ENCODE data around the gene CMSS1. TPM values are rescaled to one million over a fixed set of nuclear protein-coding genes. Genes with fewer than 3 reads are reported as not detected.

Gene CMSS1
- total RNA-seq, 2 donors from 2014 or later: 88.5 to 101 TPM

DNA sequence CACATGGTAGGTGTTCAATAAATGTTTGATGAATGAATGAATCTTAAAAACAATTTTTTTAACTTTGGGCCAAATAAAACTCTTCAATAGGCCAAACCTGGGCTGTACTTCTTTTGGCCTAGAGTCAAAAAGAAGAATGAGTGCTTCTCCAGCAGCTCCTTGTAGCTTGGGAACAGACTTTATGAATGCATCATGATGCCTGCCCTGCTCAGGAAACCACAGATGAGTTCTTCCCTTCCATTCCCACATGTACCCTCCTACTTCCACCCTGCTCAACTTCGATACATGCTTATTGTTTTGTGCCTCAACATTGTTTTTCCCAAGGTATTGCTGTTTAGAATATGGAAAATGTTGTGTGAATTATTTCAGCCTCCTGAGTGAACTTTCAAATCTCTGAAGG is 209.7 kb downstream of the CMSS1 start:
- Mint-ChIP-seq H3K27me3 (ENCODE audit: low read depth) (no peaks in the 10 kb centered on the region), H3K4me1 (ENCODE audit: low read depth) (peaks cover 6% of the 10 kb centered on the region)

DNA sequence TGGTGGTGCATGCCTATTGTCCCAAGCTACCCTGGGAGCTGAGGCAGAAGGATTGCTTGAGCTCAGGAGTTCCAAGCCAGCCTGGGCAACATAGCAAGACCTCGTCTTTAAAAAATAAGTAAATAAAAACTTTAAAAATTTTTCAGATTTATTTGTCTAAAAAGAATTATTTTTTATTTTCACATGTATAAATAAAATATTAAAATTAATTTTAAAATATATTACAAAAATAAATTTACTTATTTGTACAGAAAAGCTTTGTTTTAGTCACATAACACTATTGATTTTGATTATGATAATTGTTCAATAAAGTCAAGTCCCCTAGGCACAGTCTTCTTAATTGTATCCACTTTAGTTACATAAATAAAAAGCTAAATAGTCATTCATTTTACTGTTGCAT is 211.4 kb downstream of the CMSS1 start:
- H3K9me3 Mint-ChIP-seq: no peaks in the 10 kb centered on the region
- H3K27ac Mint-ChIP-seq: no peak overlapping the region
- H3K36me3 Mint-ChIP-seq (ENCODE audit: insufficient read depth in 2 of 2): no peaks in the 10 kb centered on the region
- DNase-seq (no peak), ATAC-seq (replicated peaks in 1 of 2) (no peak)
- no peaks in the 10 kb centered on the region for H3K27me3 Mint-ChIP-seq (ENCODE audit: low read depth)
- H3K4me1 Mint-ChIP-seq (ENCODE audit: low read depth): peaks cover 7% of the 10 kb centered on the region
- no peak overlapping the region for H3K4me3 Mint-ChIP-seq

More for the DNA sequence above, 209.7 kb downstream of the CMSS1 start:
- Mint-ChIP-seq H3K36me3 (ENCODE audit: insufficient read depth in 2 of 2) (no peaks in the 10 kb centered on the region), H3K9me3 (no peaks in the 10 kb centered on the region), H3K27ac (no peak overlapping the region), H3K4me3 (no peak overlapping the region)
- DNase-seq: no peak
- no peak for ATAC-seq (replicated peaks in 1 of 2)

DNA sequence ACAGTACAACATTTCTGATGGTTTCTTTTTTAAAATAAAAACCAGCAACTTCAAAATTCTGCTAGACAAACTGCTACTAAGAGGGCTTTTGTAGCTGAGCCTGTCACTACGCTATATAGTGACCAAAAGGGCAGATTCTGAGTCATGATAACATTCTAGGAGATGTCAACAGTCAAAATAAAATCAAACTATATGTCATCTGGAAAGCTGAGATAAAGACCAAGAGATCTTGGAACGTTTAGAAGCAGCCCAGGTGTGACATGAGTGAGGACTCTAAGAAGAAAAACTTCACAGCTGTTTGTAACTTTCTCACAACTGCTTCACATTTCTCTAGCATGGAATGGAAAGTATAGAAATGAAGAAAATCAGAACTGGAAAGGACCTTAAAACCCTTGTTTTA is 212.0 kb downstream of the CMSS1 start:
- H3K27ac Mint-ChIP-seq: peak overlapping the region; percentile 13
- H3K9me3 Mint-ChIP-seq: no peaks in the 10 kb centered on the region
- peaks cover 7% of the 10 kb centered on the region for H3K4me1 Mint-ChIP-seq (ENCODE audit: low read depth)
- no peaks in the 10 kb centered on the region for H3K36me3 Mint-ChIP-seq (ENCODE audit: insufficient read depth in 2 of 2)
- peak; percentile 68 to 90 for ATAC-seq (replicated peaks in 1 of 2)
- H3K27me3 Mint-ChIP-seq (ENCODE audit: low read depth): no peaks in the 10 kb centered on the region
- no peak for DNase-seq
- peak overlapping the region in 1 of 2 donors; percentile 12 for H3K4me3 Mint-ChIP-seq

DNA sequence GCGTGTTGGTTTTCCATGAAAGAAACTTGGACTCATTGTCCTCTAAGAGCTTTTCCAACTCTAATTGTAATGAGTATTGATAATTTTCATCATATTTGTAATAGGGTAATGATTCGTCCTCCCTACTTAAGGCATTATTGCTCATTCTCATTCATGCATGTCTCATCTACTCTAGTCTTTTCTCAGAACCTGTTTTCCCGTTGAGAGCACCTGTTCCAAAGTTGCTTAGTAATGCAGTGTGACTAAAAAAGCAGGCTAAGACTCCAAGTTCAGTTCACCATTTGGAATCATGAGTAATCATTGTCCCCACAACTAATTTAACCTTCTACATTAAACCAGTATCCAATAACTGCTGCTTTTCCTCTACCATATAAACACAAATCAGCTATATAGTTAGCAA is 212.7 kb downstream of the CMSS1 start:
- no peaks in the 10 kb centered on the region for H3K36me3 Mint-ChIP-seq (ENCODE audit: insufficient read depth in 2 of 2)
- no peaks in the 10 kb centered on the region for H3K9me3 Mint-ChIP-seq
- H3K27ac Mint-ChIP-seq: no peak overlapping the region
- peaks cover 7% of the 10 kb centered on the region for H3K4me1 Mint-ChIP-seq (ENCODE audit: low read depth)
- H3K4me3 Mint-ChIP-seq: no peak overlapping the region
- DNase-seq (no peak), ATAC-seq (replicated peaks in 1 of 2) (peak in 1 of 2 donors; percentile 57)
- no peaks in the 10 kb centered on the region for H3K27me3 Mint-ChIP-seq (ENCODE audit: low read depth)

DNA sequence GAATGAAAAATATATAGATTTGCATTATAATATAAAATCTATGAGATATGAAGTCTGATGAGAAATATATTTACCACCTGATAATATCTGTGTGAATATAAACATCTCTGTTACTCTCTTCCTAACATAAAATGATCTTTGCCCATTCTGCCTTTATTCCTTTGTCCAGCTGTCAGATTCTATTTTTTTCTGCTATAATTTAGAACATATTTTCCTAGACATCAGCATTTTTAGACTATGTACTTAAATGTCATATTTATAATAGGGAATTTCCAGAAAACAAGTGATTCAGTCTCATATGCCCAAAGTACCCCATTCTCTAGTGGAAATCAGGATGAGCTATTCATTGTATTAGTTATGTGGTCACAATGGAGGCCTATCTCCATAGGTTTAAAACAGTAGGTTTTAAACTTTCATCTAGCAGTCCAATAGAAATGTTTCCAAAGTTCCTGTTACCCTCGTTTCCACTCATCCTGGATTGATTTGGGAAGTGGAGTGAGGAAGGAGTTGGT is 213.3 kb downstream of the CMSS1 start:
- H3K9me3 Mint-ChIP-seq: no peaks in the 10 kb centered on the region
- ATAC-seq (replicated peaks in 1 of 2): no peak
- no peaks in the 10 kb centered on the region for H3K27me3 Mint-ChIP-seq (ENCODE audit: low read depth)
- H3K27ac Mint-ChIP-seq: no peak overlapping the region
- no peaks in the 10 kb centered on the region for H3K36me3 Mint-ChIP-seq (ENCODE audit: insufficient read depth in 2 of 2)
- peaks cover 7% of the 10 kb centered on the region for H3K4me1 Mint-ChIP-seq (ENCODE audit: low read depth)
- DNase-seq: no peak
- H3K4me3 Mint-ChIP-seq: no peak overlapping the region

DNA sequence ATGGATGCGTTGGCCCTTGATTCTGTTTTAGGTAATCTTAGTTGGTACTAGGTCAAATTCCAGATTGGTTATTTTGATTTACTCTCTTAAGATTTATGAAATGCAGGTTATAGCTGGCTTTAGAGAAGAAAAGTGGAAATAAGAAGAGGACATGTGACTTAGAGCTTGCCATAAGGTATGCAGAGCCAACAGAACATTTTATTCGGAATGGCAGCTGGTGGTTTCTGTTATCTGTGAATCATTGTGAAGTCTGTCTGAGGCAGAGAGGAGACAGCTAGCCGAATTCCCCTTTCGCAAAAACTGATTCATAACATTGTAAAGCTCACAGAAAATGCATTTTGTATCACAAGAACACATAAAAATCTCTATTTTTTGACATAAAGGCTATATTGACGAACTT is 214.6 kb downstream of the CMSS1 start:
- no peak for ATAC-seq (replicated peaks in 1 of 2)
- H3K27ac Mint-ChIP-seq: no peak overlapping the region
- H3K4me3 Mint-ChIP-seq: no peak overlapping the region
- no peaks in the 10 kb centered on the region for H3K27me3 Mint-ChIP-seq (ENCODE audit: low read depth)
- H3K9me3 Mint-ChIP-seq: no peaks in the 10 kb centered on the region
- no peak for DNase-seq
- no peaks in the 10 kb centered on the region for H3K36me3 Mint-ChIP-seq (ENCODE audit: insufficient read depth in 2 of 2)
- H3K4me1 Mint-ChIP-seq (ENCODE audit: low read depth): peaks cover 7% of the 10 kb centered on the region

DNA sequence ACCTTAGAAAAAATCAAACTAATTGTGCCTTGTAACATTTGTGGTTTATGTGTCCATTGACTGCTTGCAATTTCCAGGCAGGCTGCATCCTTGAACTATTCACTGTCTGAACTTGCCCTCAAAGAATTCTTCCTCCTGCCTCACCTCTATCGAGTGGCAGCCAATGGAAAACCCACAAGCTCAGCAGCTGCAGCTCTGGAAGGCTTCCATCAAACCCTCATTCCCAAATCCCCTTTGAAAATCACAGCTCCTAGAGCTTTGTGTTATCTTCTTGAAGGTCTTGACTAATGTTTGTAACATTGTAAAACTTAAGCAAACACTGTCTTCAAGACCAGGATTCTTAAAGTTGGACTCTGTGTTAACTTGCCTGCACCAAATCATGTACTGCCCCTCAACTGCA is 215.5 kb downstream of the CMSS1 start:
- Mint-ChIP-seq H3K36me3 (ENCODE audit: insufficient read depth in 2 of 2) (no peaks in the 10 kb centered on the region), H3K4me1 (ENCODE audit: low read depth) (peaks cover 7% of the 10 kb centered on the region), H3K9me3 (no peaks in the 10 kb centered on the region), H3K27ac (no peak overlapping the region), H3K4me3 (no peak overlapping the region), H3K27me3 (ENCODE audit: low read depth) (no peaks in the 10 kb centered on the region)
- DNase-seq (no peak), ATAC-seq (replicated peaks in 1 of 2) (no peak)

DNA sequence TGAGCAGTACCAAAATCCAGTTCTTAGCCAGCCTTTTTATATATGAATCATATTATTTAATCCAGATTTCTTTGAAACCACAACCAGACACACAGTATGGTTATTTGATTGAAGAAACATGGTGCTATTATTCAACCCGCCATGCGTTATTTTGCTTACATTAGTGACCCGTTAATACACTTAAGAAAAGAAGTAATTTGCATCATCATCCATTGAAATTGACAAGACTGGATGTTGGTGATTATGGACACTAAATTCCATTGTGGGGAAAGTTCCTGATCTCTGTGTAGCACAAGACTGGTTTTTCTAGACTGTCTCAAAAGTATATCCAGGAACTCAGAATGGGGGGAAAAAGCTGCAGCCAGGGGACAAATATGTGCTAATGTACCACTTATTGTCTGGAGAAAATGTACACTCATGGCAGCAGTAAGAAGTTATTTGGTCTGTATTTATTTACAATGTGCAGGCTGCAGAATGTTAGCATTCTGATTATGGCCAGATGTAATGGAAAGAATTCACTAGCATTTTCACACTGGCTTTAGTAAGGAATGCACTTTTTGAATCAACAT is 216.3 kb downstream of the CMSS1 start:
- no peaks in the 10 kb centered on the region for H3K9me3 Mint-ChIP-seq
- no peak for ATAC-seq (replicated peaks in 1 of 2)
- no peak overlapping the region for H3K27ac Mint-ChIP-seq
- no peak overlapping the region for H3K4me3 Mint-ChIP-seq
- H3K27me3 Mint-ChIP-seq (ENCODE audit: low read depth): no peaks in the 10 kb centered on the region
- H3K36me3 Mint-ChIP-seq (ENCODE audit: insufficient read depth in 2 of 2): no peaks in the 10 kb centered on the region
- no peak for DNase-seq
- peaks cover 7% of the 10 kb centered on the region for H3K4me1 Mint-ChIP-seq (ENCODE audit: low read depth)

DNA sequence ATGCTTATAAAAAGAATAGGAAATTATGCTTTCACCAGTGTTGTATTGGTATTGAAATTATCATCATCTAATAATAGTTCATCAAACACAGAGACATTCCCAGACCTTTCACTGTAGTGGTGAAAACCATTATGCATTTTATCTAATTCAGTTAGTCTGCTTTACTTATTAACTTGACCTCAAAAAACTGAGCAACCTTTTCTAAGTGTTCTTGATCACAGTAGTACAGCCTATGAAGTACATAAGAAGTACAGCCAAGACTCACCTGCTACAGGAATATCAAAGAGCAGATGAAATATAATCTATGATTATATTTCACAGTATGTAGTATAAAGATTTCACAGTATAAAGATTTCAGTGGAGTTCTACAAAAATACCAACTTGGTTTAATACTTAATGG is 221.4 kb downstream of the CMSS1 start:
- no peaks in the 10 kb centered on the region for H3K27me3 Mint-ChIP-seq (ENCODE audit: low read depth)
- H3K9me3 Mint-ChIP-seq: no peaks in the 10 kb centered on the region
- H3K36me3 Mint-ChIP-seq (ENCODE audit: insufficient read depth in 2 of 2): no peaks in the 10 kb centered on the region
- no peak for DNase-seq
- H3K4me1 Mint-ChIP-seq (ENCODE audit: low read depth): no peaks in the 10 kb centered on the region
- no peak overlapping the region for H3K4me3 Mint-ChIP-seq
- H3K27ac Mint-ChIP-seq: no peak overlapping the region
- no peak for ATAC-seq (replicated peaks in 1 of 2)

DNA sequence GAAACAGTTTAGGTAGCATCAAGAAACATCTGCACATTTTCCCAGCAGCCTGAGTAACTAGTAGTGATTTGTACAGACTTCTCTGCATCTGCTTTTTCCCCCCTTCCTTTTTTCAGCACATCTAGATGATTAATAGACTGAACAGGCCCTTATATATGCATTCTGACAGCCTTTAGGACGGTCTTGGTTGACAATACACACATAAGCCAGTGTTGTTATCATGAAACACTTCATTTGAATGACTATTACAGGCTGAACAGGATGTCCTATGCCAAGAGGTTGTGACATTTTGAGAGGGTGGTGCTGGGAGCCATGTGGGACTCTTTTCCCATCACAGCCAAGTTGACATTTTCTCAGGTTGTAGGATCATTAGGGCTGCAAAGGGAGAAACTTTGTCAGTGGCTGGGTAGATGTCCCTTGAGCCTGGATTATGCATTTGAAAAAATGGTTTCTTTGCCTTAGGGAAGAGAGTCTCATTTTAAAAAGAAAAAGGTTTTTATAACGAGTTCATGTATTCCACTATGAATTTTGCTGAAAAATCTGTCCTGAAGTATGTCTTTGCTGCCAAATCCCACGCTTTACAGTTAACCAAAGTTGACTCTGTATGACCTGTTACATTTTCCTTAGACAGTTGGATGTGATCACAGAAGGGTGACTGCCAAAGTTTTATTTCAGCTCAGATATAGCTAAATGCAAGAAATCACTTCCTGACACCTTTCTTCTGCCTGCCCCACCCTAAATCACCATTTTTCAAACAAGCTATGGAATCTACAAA is 223.0 kb downstream of the CMSS1 start:
- no peaks in the 10 kb centered on the region for H3K27me3 Mint-ChIP-seq (ENCODE audit: low read depth)
- H3K4me1 Mint-ChIP-seq (ENCODE audit: low read depth): no peaks in the 10 kb centered on the region
- no peaks in the 10 kb centered on the region for H3K36me3 Mint-ChIP-seq (ENCODE audit: insufficient read depth in 2 of 2)
- ATAC-seq (replicated peaks in 1 of 2): no peak
- DNase-seq: no peak
- H3K27ac Mint-ChIP-seq: peak overlapping the region; percentile 25
- no peak overlapping the region for H3K4me3 Mint-ChIP-seq
- H3K9me3 Mint-ChIP-seq: no peaks in the 10 kb centered on the region

DNA sequence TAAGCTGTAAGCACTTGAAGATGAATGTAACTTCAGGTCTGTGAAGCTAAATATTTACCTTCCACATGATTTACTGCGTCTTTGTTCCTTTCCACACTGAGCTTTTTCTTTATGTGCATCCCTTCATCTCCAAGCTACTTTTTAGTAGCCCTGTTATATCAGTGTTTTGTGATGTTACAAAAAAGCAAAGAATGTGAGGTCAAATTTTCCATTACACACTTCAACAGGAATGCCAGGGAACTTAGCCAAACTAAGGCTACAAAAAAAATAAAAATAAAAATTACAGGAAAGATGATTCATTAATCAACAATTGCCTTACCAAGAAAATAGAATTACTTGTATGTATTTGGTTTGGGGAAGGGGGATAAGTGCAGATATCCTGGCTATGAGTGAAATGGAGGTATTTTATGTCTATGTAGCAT is 223.7 kb downstream of the CMSS1 start:
- Mint-ChIP-seq H3K4me3 (no peak overlapping the region), H3K36me3 (ENCODE audit: insufficient read depth in 2 of 2) (no peaks in the 10 kb centered on the region), H3K4me1 (ENCODE audit: low read depth) (peaks cover 4% of the 10 kb centered on the region), H3K27me3 (ENCODE audit: low read depth) (no peaks in the 10 kb centered on the region), H3K9me3 (no peaks in the 10 kb centered on the region), H3K27ac (peak overlapping the region; percentile 25)
- no peak for ATAC-seq (replicated peaks in 1 of 2)
- DNase-seq: no peak

DNA sequence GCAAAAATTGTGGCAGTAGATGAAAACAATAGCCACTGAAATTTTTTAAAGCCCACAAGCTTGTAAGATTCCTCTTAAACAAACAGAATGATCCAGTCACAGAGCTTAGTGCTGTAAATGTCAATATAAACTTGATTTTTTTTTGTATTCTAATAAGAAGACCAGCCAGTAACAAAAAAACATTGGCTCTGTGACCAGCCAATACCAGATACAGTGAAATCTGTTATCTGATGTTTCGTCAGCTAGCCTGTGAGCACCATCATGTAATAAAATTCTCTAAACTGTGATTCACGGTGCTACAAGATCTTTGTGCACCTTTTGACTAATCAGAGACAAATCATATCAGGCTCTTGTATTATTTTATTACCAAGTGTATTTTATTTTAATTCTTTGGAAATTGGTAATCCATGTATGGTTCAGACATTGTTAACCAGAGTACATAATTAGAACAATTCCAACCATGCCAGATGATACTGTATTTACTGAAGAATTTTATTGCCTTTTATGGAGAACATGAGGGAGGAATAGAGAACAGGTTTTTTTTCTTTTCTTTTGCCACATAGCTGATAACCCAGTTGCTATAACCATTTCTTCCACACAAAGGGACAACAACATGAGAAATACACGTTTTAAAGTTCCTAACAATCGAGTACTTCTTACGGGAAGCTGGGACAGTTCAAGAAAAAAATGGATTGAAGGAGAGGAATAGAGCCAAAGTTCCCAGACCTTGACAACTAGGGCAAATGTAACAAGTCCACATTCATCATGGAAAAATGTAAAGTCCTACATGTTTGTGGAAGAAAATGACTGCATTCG is 224.7 kb downstream of the CMSS1 start:
- H3K27ac Mint-ChIP-seq: peak overlapping the region; percentile 45
- H3K9me3 Mint-ChIP-seq: no peaks in the 10 kb centered on the region
- no peaks in the 10 kb centered on the region for H3K36me3 Mint-ChIP-seq (ENCODE audit: insufficient read depth in 2 of 2)
- H3K4me1 Mint-ChIP-seq (ENCODE audit: low read depth): peaks cover 12% of the 10 kb centered on the region
- no peak for ATAC-seq (replicated peaks in 1 of 2)
- DNase-seq: no peak
- no peaks in the 10 kb centered on the region for H3K27me3 Mint-ChIP-seq (ENCODE audit: low read depth)
- H3K4me3 Mint-ChIP-seq: no peak overlapping the region

DNA sequence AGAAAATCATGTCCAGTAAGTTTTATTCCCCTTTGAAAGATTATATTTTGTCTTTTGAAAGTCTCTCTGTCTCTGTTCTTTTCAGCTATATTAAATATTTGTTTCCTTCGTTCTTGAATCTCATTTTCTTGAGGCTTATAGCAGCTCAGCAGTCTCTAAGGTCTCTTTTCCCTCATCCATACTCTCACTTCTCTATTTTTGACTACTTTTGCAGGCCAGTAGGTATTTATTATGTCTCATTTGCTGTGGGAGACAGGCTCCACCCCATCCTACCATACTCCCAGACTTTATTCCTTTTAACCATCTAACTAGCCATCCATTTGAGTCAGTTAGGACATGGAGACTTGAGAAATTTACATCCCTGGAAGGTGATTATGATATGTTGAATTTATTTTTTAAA is 225.6 kb downstream of the CMSS1 start:
- DNase-seq (no peak), ATAC-seq (replicated peaks in 1 of 2) (no peak)
- Mint-ChIP-seq H3K9me3 (no peaks in the 10 kb centered on the region), H3K4me1 (ENCODE audit: low read depth) (peaks cover 20% of the 10 kb centered on the region), H3K4me3 (no peak overlapping the region), H3K27me3 (ENCODE audit: low read depth) (no peaks in the 10 kb centered on the region), H3K27ac (no peak overlapping the region), H3K36me3 (ENCODE audit: insufficient read depth in 2 of 2) (no peaks in the 10 kb centered on the region)
